ENCODE results near the gene ZC3H14.

Gene ZC3H14

GRCh38 chr14:88535149-88535548 is 27.7 kb upstream of the ZC3H14 start:
- H3K27ac ChIP-seq (ENCODE audit: low read depth, low read length), result no peak overlapping the region
- H3K4me1 ChIP-seq (ENCODE audit: control insufficient read depth, insufficient read depth, low read length), result peaks cover 6% of the 10 kb centered on the region; the same call in 1 of the 2 replicates
- no peaks in the 10 kb centered on the region for H3K27me3 ChIP-seq (ENCODE audit: control insufficient read depth, insufficient read depth, low read length)
- H3K9me3 ChIP-seq (ENCODE audit: control insufficient read depth, insufficient read depth, low read length), result no peaks in the 10 kb centered on the region
- no peak overlapping the region for H3K4me3 ChIP-seq (ENCODE audit: low read depth, low read length)
- peaks cover 22% of the 10 kb centered on the region for H3K36me3 ChIP-seq (ENCODE audit: control insufficient read depth, insufficient read depth, low read length)
- H3K9ac ChIP-seq (ENCODE audit: low read depth, low read length), result no peak overlapping the region

GRCh38 chr14:88535813-88536212 is 27.0 kb upstream of the ZC3H14 start:
- no peak overlapping the region for H3K4me3 ChIP-seq (ENCODE audit: low read depth, low read length)
- H3K9ac ChIP-seq (ENCODE audit: low read depth, low read length), result no peak overlapping the region
- peaks cover 24% of the 10 kb centered on the region for H3K36me3 ChIP-seq (ENCODE audit: control insufficient read depth, insufficient read depth, low read length)
- no peaks in the 10 kb centered on the region for H3K9me3 ChIP-seq (ENCODE audit: control insufficient read depth, insufficient read depth, low read length)
- peaks cover 6% of the 10 kb centered on the region; the same call in 1 of the 2 replicates for H3K4me1 ChIP-seq (ENCODE audit: control insufficient read depth, insufficient read depth, low read length)
- no peak overlapping the region for H3K27ac ChIP-seq (ENCODE audit: low read depth, low read length)
- no peaks in the 10 kb centered on the region for H3K27me3 ChIP-seq (ENCODE audit: control insufficient read depth, insufficient read depth, low read length)

- Histone ChIP-seq H3K27ac (ENCODE audit: low read depth, low read length) (no peak overlapping the region), H3K9ac (ENCODE audit: low read depth, low read length) (no peak overlapping the region), H3K4me1 (ENCODE audit: control insufficient read depth, insufficient read depth, low read length) (no peaks in the 10 kb centered on the region), H3K9me3 (ENCODE audit: control insufficient read depth, insufficient read depth, low read length) (no peaks in the 10 kb centered on the region), H3K27me3 (ENCODE audit: control insufficient read depth, insufficient read depth, low read length) (no peaks in the 10 kb centered on the region), H3K4me3 (ENCODE audit: low read depth, low read length) (no peak overlapping the region), H3K36me3 (ENCODE audit: control insufficient read depth, insufficient read depth, low read length) (peaks cover 24% of the 10 kb centered on the region; the same call in 1 of the 2 replicates)
These were observed 21.5 kb upstream of the ZC3H14 start for GRCh38 chr14:88541324-88541723.

GRCh38 chr14:88542857-88543795 is 19.7 kb upstream of the ZC3H14 start:
- Histone ChIP-seq H3K27ac (ENCODE audit: low read depth, low read length) (no peak overlapping the region), H3K9ac (ENCODE audit: low read depth, low read length) (no peak overlapping the region), H3K27me3 (ENCODE audit: control insufficient read depth, insufficient read depth, low read length) (no peaks in the 10 kb centered on the region), H3K4me3 (ENCODE audit: low read depth, low read length) (no peak overlapping the region), H3K9me3 (ENCODE audit: control insufficient read depth, insufficient read depth, low read length) (no peaks in the 10 kb centered on the region), H3K36me3 (ENCODE audit: control insufficient read depth, insufficient read depth, low read length) (peaks cover 34% of the 10 kb centered on the region), H3K4me1 (ENCODE audit: control insufficient read depth, insufficient read depth, low read length) (no peaks in the 10 kb centered on the region)

- no peak overlapping the region for H3K27ac ChIP-seq (ENCODE audit: low read depth, low read length)
- no peaks in the 10 kb centered on the region for H3K4me1 ChIP-seq (ENCODE audit: control insufficient read depth, insufficient read depth, low read length)
- no peaks in the 10 kb centered on the region for H3K27me3 ChIP-seq (ENCODE audit: control insufficient read depth, insufficient read depth, low read length)
- no peak overlapping the region for H3K9ac ChIP-seq (ENCODE audit: low read depth, low read length)
- H3K36me3 ChIP-seq (ENCODE audit: control insufficient read depth, insufficient read depth, low read length), result peaks cover 51% of the 10 kb centered on the region
- H3K9me3 ChIP-seq (ENCODE audit: control insufficient read depth, insufficient read depth, low read length), result no peaks in the 10 kb centered on the region
- no peak overlapping the region for H3K4me3 ChIP-seq (ENCODE audit: low read depth, low read length)
These were observed 17.6 kb upstream of the ZC3H14 start for GRCh38 chr14:88545256-88545655.

- Histone ChIP-seq H3K36me3 (ENCODE audit: control insufficient read depth, insufficient read depth, low read length) (peaks cover 47% of the 10 kb centered on the region), H3K27me3 (ENCODE audit: control insufficient read depth, insufficient read depth, low read length) (no peaks in the 10 kb centered on the region), H3K9ac (ENCODE audit: low read depth, low read length) (no peak overlapping the region), H3K27ac (ENCODE audit: low read depth, low read length) (no peak overlapping the region), H3K9me3 (ENCODE audit: control insufficient read depth, insufficient read depth, low read length) (no peaks in the 10 kb centered on the region), H3K4me1 (ENCODE audit: control insufficient read depth, insufficient read depth, low read length) (no peaks in the 10 kb centered on the region), H3K4me3 (ENCODE audit: low read depth, low read length) (no peak overlapping the region)
These were observed 16.0 kb upstream of the ZC3H14 start for GRCh38 chr14:88546621-88547385.

GRCh38 chr14:88547386-88547780 is 15.5 kb upstream of the ZC3H14 start:
- Histone ChIP-seq H3K4me3 (ENCODE audit: low read depth, low read length) (no peak overlapping the region), H3K27ac (ENCODE audit: low read depth, low read length) (no peak overlapping the region), H3K9ac (ENCODE audit: low read depth, low read length) (no peak overlapping the region), H3K36me3 (ENCODE audit: control insufficient read depth, insufficient read depth, low read length) (peaks cover 44% of the 10 kb centered on the region), H3K4me1 (ENCODE audit: control insufficient read depth, insufficient read depth, low read length) (no peaks in the 10 kb centered on the region), H3K27me3 (ENCODE audit: control insufficient read depth, insufficient read depth, low read length) (peaks cover 4% of the 10 kb centered on the region), H3K9me3 (ENCODE audit: control insufficient read depth, insufficient read depth, low read length) (no peaks in the 10 kb centered on the region)

GRCh38 chr14:88550078-88550477 is 12.8 kb upstream of the ZC3H14 start:
- Histone ChIP-seq H3K9me3 (ENCODE audit: control insufficient read depth, insufficient read depth, low read length) (no peaks in the 10 kb centered on the region), H3K27me3 (ENCODE audit: control insufficient read depth, insufficient read depth, low read length) (peaks cover 20% of the 10 kb centered on the region), H3K4me1 (ENCODE audit: control insufficient read depth, insufficient read depth, low read length) (peaks cover 11% of the 10 kb centered on the region), H3K4me3 (ENCODE audit: low read depth, low read length) (no peak overlapping the region), H3K9ac (ENCODE audit: low read depth, low read length) (no peak overlapping the region), H3K36me3 (ENCODE audit: control insufficient read depth, insufficient read depth, low read length) (peaks cover 40% of the 10 kb centered on the region), H3K27ac (ENCODE audit: low read depth, low read length) (no peak overlapping the region)

GRCh38 chr14:88551094-88551870 is 11.6 kb upstream of the ZC3H14 start:
- H3K9ac ChIP-seq (ENCODE audit: low read depth, low read length), result peak overlapping the region; percentile 32; the same call in 1 of the 2 replicates
- H3K9me3 ChIP-seq (ENCODE audit: control insufficient read depth, insufficient read depth, low read length), result no peaks in the 10 kb centered on the region

GRCh38 chr14:88551980-88552431 is 10.8 kb upstream of the ZC3H14 start:
- no peak overlapping the region for H3K9ac ChIP-seq (ENCODE audit: low read depth, low read length)
- H3K27me3 ChIP-seq (ENCODE audit: control insufficient read depth, insufficient read depth, low read length), result peaks cover 20% of the 10 kb centered on the region
- H3K4me1 ChIP-seq (ENCODE audit: control insufficient read depth, insufficient read depth, low read length), result peaks cover 22% of the 10 kb centered on the region
- H3K4me3 ChIP-seq (ENCODE audit: low read depth, low read length), result peak overlapping the region; percentile 99
- peak overlapping the region; percentile 2 for H3K27ac ChIP-seq (ENCODE audit: low read depth, low read length)
- H3K9me3 ChIP-seq (ENCODE audit: control insufficient read depth, insufficient read depth, low read length), result no peaks in the 10 kb centered on the region
- H3K36me3 ChIP-seq (ENCODE audit: control insufficient read depth, insufficient read depth, low read length), result peaks cover 29% of the 10 kb centered on the region

More at GRCh38 chr14:88551094-88551870, 11.6 kb upstream of the ZC3H14 start:
- Histone ChIP-seq H3K4me1 (ENCODE audit: control insufficient read depth, insufficient read depth, low read length) (peaks cover 19% of the 10 kb centered on the region), H3K36me3 (ENCODE audit: control insufficient read depth, insufficient read depth, low read length) (peaks cover 35% of the 10 kb centered on the region), H3K27ac (ENCODE audit: low read depth, low read length) (peak overlapping the region; percentile 10), H3K27me3 (ENCODE audit: control insufficient read depth, insufficient read depth, low read length) (peaks cover 20% of the 10 kb centered on the region), H3K4me3 (ENCODE audit: low read depth, low read length) (peak overlapping the region; percentile 99)
